ENCODE data around the gene PANK3. TPM values are rescaled to one million over a fixed set of nuclear protein-coding genes. Genes with fewer than 3 reads are reported as not detected.
A peak's percentile ranks its signal among the peaks of the same experiment; 100 is the strongest.

PANK3 gene
- total and polyA plus RNA-seq, 2 experiments from 2014 or later, result 11.8 to 24.2 TPM

- Histone ChIP-seq H3K9me3 (ENCODE audit: low read depth) (no peaks in the 10 kb centered on the region), H3K4me2 (ENCODE audit: unreplicated experiment) (no peak overlapping the region), H3K36me3 (ENCODE audit: low read depth) (no peaks in the 10 kb centered on the region), H3F3A (ENCODE audit: insufficient read depth) (no peaks in the 10 kb centered on the region), H3K79me2 (ENCODE audit: insufficient read depth) (no peaks in the 10 kb centered on the region), H2AFZ (no peak overlapping the region), H4K20me1 (ENCODE audit: insufficient read depth) (no peaks in the 10 kb centered on the region), H3K4me3 (no peak overlapping the region), H3K9ac (no peak overlapping the region), H3K9me2 (ENCODE audit: insufficient read depth) (no peaks in the 10 kb centered on the region), H3K4me1 (ENCODE audit: insufficient read depth) (no peaks in the 10 kb centered on the region), H3K27me3 (replicated peaks; ENCODE audit: insufficient read depth) (peaks cover 7% of the 10 kb centered on the region; the same call in 1 of the 2 replicates), H3K27ac (no peak overlapping the region)
- 85% methylated on average over 1 of the region's 1 CpG for WGBS, 2 experiments (ENCODE audit: low coverage in 1 of 2, low lambda C conversion rate in 2 of 2, missing lambda C conversion rate in 2 of 2)
- TF ChIP-seq EZH2 (IDR thresholded peaks at IDR 0.05; ENCODE audit: insufficient read depth, poor library complexity, severe bottlenecking) (no peak), EZH2phosphoT487 (IDR thresholded peaks at IDR 0.05; ENCODE audit: insufficient read depth, low read depth) (no peak)
- peak; percentile 78 for DNase-seq
- in situ Hi-C loops (cut with MboI), result no loop called here
Observed at GRCh38 chr5:168592014-168592368, 12.8 kb upstream of the PANK3 start.

- H3K9ac ChIP-seq, result no peak overlapping the region
Observed at GRCh38 chr5:168591302-168592013, 12.3 kb upstream of the PANK3 start.

GRCh38 chr5:168590666-168591065, 11.5 kb upstream of the PANK3 start:
- H3K9me3 ChIP-seq (ENCODE audit: low read depth), result no peaks in the 10 kb centered on the region
- no peak overlapping the region for H3K9ac ChIP-seq
- H2AFZ ChIP-seq, result no peak overlapping the region
- no peak for DNase-seq
- H3K4me2 ChIP-seq (ENCODE audit: unreplicated experiment), result no peak overlapping the region
- H3K36me3 ChIP-seq (ENCODE audit: low read depth), result no peaks in the 10 kb centered on the region
- H3F3A ChIP-seq (ENCODE audit: insufficient read depth), result no peaks in the 10 kb centered on the region
- H3K79me2 ChIP-seq (ENCODE audit: insufficient read depth), result no peaks in the 10 kb centered on the region
- no peak overlapping the region for H3K27ac ChIP-seq
- no peaks in the 10 kb centered on the region for H3K4me1 ChIP-seq (ENCODE audit: insufficient read depth)
- TF ChIP-seq EZH2phosphoT487 (IDR thresholded peaks at IDR 0.05; ENCODE audit: insufficient read depth, low read depth), result no peak
- TF ChIP-seq EZH2 (IDR thresholded peaks at IDR 0.05; ENCODE audit: insufficient read depth, poor library complexity, severe bottlenecking), result no peak
- H3K9me2 ChIP-seq (ENCODE audit: insufficient read depth), result no peaks in the 10 kb centered on the region
- H4K20me1 ChIP-seq (ENCODE audit: insufficient read depth), result no peaks in the 10 kb centered on the region
- 70% methylated on average over 3 of the region's 3 CpGs for WGBS, 2 experiments (ENCODE audit: low coverage in 1 of 2, low lambda C conversion rate in 2 of 2, missing lambda C conversion rate in 2 of 2)
- H3K27me3 ChIP-seq (replicated peaks; ENCODE audit: insufficient read depth), result peaks cover 4% of the 10 kb centered on the region; the same call in 1 of the 2 replicates
- H3K4me3 ChIP-seq, result no peak overlapping the region
- in situ Hi-C loops (cut with MboI), result no loop called here

More at GRCh38 chr5:168591302-168592013, 12.3 kb upstream of the PANK3 start:
- H3K36me3 ChIP-seq (ENCODE audit: low read depth), result no peaks in the 10 kb centered on the region
- H3F3A ChIP-seq (ENCODE audit: insufficient read depth), result no peaks in the 10 kb centered on the region
- H3K4me2 ChIP-seq (ENCODE audit: unreplicated experiment), result no peak overlapping the region
- H4K20me1 ChIP-seq (ENCODE audit: insufficient read depth), result no peaks in the 10 kb centered on the region
- no peak for DNase-seq
- in situ Hi-C loops (cut with MboI), result no loop called here
- H3K27me3 ChIP-seq (replicated peaks; ENCODE audit: insufficient read depth), result peaks cover 7% of the 10 kb centered on the region; the same call in 1 of the 2 replicates
- H3K4me1 ChIP-seq (ENCODE audit: insufficient read depth), result no peaks in the 10 kb centered on the region
- TF ChIP-seq EZH2phosphoT487 (IDR thresholded peaks at IDR 0.05; ENCODE audit: insufficient read depth, low read depth) (no peak), EZH2 (IDR thresholded peaks at IDR 0.05; ENCODE audit: insufficient read depth, poor library complexity, severe bottlenecking) (no peak)
- WGBS, 2 experiments (ENCODE audit: low coverage in 1 of 2, low lambda C conversion rate in 2 of 2, missing lambda C conversion rate in 2 of 2), result 49 to 69% methylated on average over 2 of the region's 2 CpGs
- H3K79me2 ChIP-seq (ENCODE audit: insufficient read depth), result no peaks in the 10 kb centered on the region
- no peak overlapping the region for H3K27ac ChIP-seq
- H2AFZ ChIP-seq, result no peak overlapping the region
- H3K4me3 ChIP-seq, result no peak overlapping the region
- no peaks in the 10 kb centered on the region for H3K9me3 ChIP-seq (ENCODE audit: low read depth)
- H3K9me2 ChIP-seq (ENCODE audit: insufficient read depth), result no peaks in the 10 kb centered on the region

GRCh38 chr5:168587987-168588386, 8.8 kb upstream of the PANK3 start:
- no peak for TF ChIP-seq EZH2 (IDR thresholded peaks at IDR 0.05; ENCODE audit: insufficient read depth, poor library complexity, severe bottlenecking)
- no peak for TF ChIP-seq EZH2phosphoT487 (IDR thresholded peaks at IDR 0.05; ENCODE audit: insufficient read depth, low read depth)
- DNase-seq, result no peak
- peaks cover 4% of the 10 kb centered on the region; the same call in 1 of the 2 replicates for H3K27me3 ChIP-seq (replicated peaks; ENCODE audit: insufficient read depth)
- no peak overlapping the region for H3K27ac ChIP-seq
- no peaks in the 10 kb centered on the region for H3K9me3 ChIP-seq (ENCODE audit: low read depth)
- H3K9me2 ChIP-seq (ENCODE audit: insufficient read depth), result no peaks in the 10 kb centered on the region
- no peak overlapping the region for H3K4me2 ChIP-seq (ENCODE audit: unreplicated experiment)
- H3K36me3 ChIP-seq (ENCODE audit: low read depth), result no peaks in the 10 kb centered on the region
- WGBS, 2 experiments (ENCODE audit: low coverage in 1 of 2, low lambda C conversion rate in 2 of 2, missing lambda C conversion rate in 2 of 2), result 87 to 90% methylated on average over 5 of the region's 5 CpGs
- no peaks in the 10 kb centered on the region for H3F3A ChIP-seq (ENCODE audit: insufficient read depth)
- no peak overlapping the region for H3K4me3 ChIP-seq
- no peak overlapping the region for H2AFZ ChIP-seq
- no peaks in the 10 kb centered on the region for H3K4me1 ChIP-seq (ENCODE audit: insufficient read depth)
- H3K79me2 ChIP-seq (ENCODE audit: insufficient read depth), result no peaks in the 10 kb centered on the region
- no peak overlapping the region for H3K9ac ChIP-seq
- in situ Hi-C loops (cut with MboI), result no loop called here
- H4K20me1 ChIP-seq (ENCODE audit: insufficient read depth), result no peaks in the 10 kb centered on the region
